ENCODE results near the gene ADH6. TPM values are rescaled to one million over a fixed set of nuclear protein-coding genes. Genes with fewer than 3 reads are reported as not detected.

Gene ADH6
- total and polyA plus RNA-seq, 2 of the 8 experiments (the other 6 are each of a cell fraction or from before 2014, with no cell fraction given), result not detected

DNA sequence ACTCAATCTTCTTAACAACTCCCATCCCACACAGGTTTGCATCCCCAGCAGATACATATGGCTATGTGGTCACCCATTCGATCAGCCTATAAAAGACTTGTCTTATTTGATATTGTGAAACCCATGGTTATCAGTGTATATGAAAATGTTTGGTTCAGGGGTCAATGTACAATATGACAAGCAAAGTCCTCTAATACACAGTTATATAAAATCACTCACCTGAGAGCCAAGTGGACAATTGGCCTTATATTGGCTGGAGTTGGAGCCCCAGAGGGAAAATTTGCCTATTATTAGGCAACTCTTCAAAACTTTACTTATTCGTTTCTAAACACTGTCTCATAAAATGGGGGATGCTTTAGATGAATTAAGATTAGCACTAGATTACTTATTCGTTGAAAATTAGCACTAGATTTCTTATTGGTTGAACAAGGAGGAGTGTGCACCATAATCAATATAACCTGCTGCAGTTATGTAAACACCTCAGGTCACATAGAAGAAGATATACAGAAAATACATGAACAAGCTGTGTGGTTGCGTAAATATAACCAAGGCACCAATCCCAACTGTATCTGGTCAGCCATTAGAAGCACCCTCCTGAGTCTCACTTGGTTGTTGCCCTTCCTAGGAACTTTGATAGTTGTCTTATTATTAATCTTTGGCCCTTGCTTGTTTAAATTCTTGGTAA lies 64.2 kb downstream of the ADH6 start:
- H4K91ac ChIP-seq (replicated peaks; ENCODE audit: insufficient read length, low read length), result no peak overlapping the region
- no peak overlapping the region for H3K18ac ChIP-seq (ENCODE audit: extremely low read depth, low read length)
- no peaks in the 10 kb centered on the region for H3K23me2 ChIP-seq (ENCODE audit: low read depth, low read length)
- no peak overlapping the region for H3K27ac ChIP-seq (ENCODE audit: low read depth, low read length)
- H2BK120ac ChIP-seq (replicated peaks; ENCODE audit: low read depth, low read length), result no peak overlapping the region
- no peak overlapping the region for H3K23ac ChIP-seq (ENCODE audit: insufficient read length)
- H3K4me1 ChIP-seq (replicated peaks in 1 of 4; ENCODE audit: control insufficient read depth in 3 of 4, insufficient read depth in 4 of 4, low read length in 3 of 4), result no peaks in the 10 kb centered on the region
- H3K4me2 ChIP-seq (ENCODE audit: insufficient read depth in 1 of 2, low read depth in 2 of 2, low read length in 2 of 2), result no peak overlapping the region
- H2BK15ac ChIP-seq (ENCODE audit: low read length), result no peak overlapping the region
- no peak overlapping the region for H3K4ac ChIP-seq (replicated peaks; ENCODE audit: insufficient read length, low read depth, low read length)
- no peaks in the 10 kb centered on the region for H3K27me3 ChIP-seq (replicated peaks in 1 of 4; ENCODE audit: control insufficient read depth in 3 of 4, extremely low read depth in 1 of 4, insufficient read depth in 3 of 4, low read length in 3 of 4)
- no peaks in the 10 kb centered on the region for H4K20me1 ChIP-seq (replicated peaks in 1 of 2; ENCODE audit: control insufficient read depth in 1 of 2, insufficient read depth in 2 of 2, low read length in 2 of 2)
- DNase-seq (ENCODE audit: low read depth in 1 of 2, low spot score in 2 of 2) (no peak), FAIRE-seq (no peak)
- H3K14ac ChIP-seq (ENCODE audit: insufficient read length), result no peak overlapping the region
- no peaks in the 10 kb centered on the region for H3K79me2 ChIP-seq (ENCODE audit: control insufficient read depth in 1 of 2, insufficient read depth in 2 of 2, low read length in 2 of 2)
- ChIA-PET POLR2A (ENCODE audit: partially characterized antibody) (no interaction called here), CTCF (ENCODE audit: partially characterized antibody) (no interaction called here)
- WGBS, 2 experiments (ENCODE audit: extremely low coverage in 1 of 2, insufficient coverage in 1 of 2, insufficient read length in 1 of 2, insufficient replicate concordance in 2 of 2, low coverage in 1 of 2, low lambda C conversion rate in 2 of 2, missing lambda C conversion rate in 1 of 2), result 84% methylated on average over 4 of the region's 4 CpGs; no CpG with 5 or more reads in 1 of the 2 experiments
- no peak overlapping the region for H3K9ac ChIP-seq (replicated peaks in 1 of 4; ENCODE audit: extremely low read depth in 1 of 4, low read depth in 3 of 4, low read length in 3 of 4)
- H3K56ac ChIP-seq (replicated peaks; ENCODE audit: insufficient read length, low read depth, low read length), result no peak overlapping the region
- H2BK5ac ChIP-seq (ENCODE audit: low read depth, low read length), result no peak overlapping the region
- no peak overlapping the region for H2BK20ac ChIP-seq (ENCODE audit: low read length)
- no peaks in the 10 kb centered on the region for H3K79me1 ChIP-seq (ENCODE audit: low read depth, low read length)
- H2AK5ac ChIP-seq (ENCODE audit: low read depth, low read length), result no peak overlapping the region
- no peak overlapping the region for H2AFZ ChIP-seq (ENCODE audit: low read length)
- H3K4me3 ChIP-seq (ENCODE audit: extremely low read depth in 1 of 4, insufficient read depth in 2 of 4, low read depth in 3 of 4, low read length in 4 of 4), result no peak overlapping the region
- peaks cover 15 to 20% of the 10 kb centered on the region in 2 experiments; a peak in 3 of 4 replicates for H3K9me3 ChIP-seq (ENCODE audit: insufficient read depth in 2 of 2, low read depth in 1 of 2, low read length in 1 of 2)
- no peak overlapping the region for H4K8ac ChIP-seq (ENCODE audit: extremely low read depth, insufficient read depth, low read length)
- no peak overlapping the region for H2BK12ac ChIP-seq (ENCODE audit: low read depth, low read length)
- peaks cover 0 to 7% (median 0%) of the 10 kb centered on the region in 4 experiments; a peak in 2 of 8 replicates for H3K36me3 ChIP-seq (ENCODE audit: control insufficient read depth in 2 of 4, insufficient read depth in 4 of 4, low read length in 3 of 4)
- no peak overlapping the region for H4K5ac ChIP-seq (ENCODE audit: insufficient read length, low read depth, low read length)
- no peak for TF ChIP-seq SP2 (IDR thresholded peaks at IDR 0.05; ENCODE audit: low read length)
- TF ChIP-seq BACH1 (IDR thresholded peaks at IDR 0.05; ENCODE audit: low read length), result no peak
- TF ChIP-seq POLR2A (IDR thresholded peaks at IDR 0.05; ENCODE audit: control extremely low read depth in 1 of 2, low read depth in 2 of 2, low read length in 2 of 2), result no peak
- TF ChIP-seq FOSL1 (IDR thresholded peaks at IDR 0.05; ENCODE audit: insufficient read depth, low read depth, low read length), result no peak
- TF ChIP-seq CEBPB (IDR thresholded peaks at IDR 0.05; ENCODE audit: low read depth, low read length), result no peak
- no peak for TF ChIP-seq HDAC6 (IDR thresholded peaks at IDR 0.05; ENCODE audit: low read depth, low read length)
- TF ChIP-seq SRF (IDR thresholded peaks at IDR 0.05; ENCODE audit: low read depth, low read length), result no peak
- TF ChIP-seq, protein P1, sequence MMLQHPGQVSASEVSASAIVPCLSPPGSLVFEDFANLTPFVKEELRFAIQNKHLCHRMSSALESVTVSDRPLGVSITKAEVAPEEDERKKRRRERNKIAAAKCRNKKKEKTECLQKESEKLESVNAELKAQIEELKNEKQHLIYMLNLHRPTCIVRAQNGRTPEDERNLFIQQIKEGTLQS (IDR thresholded peaks at IDR 0.05; ENCODE audit: insufficient read depth, low read depth, low read length), result no peak
- no peak for TF ChIP-seq SIN3A (conservative IDR thresholded peaks at IDR 0.05 in 1 of 2, IDR thresholded peaks at IDR 0.05 in 1 of 2; ENCODE audit: low read depth in 1 of 2, low read length in 2 of 2)
- no peak for TF ChIP-seq ZNF274 (IDR thresholded peaks at IDR 0.05; ENCODE audit: borderline replicate concordance, extremely low read depth, low read length)
- TF ChIP-seq SIX5 (IDR thresholded peaks at IDR 0.05; ENCODE audit: low read depth, low read length), result no peak
- TF ChIP-seq, protein P2, sequence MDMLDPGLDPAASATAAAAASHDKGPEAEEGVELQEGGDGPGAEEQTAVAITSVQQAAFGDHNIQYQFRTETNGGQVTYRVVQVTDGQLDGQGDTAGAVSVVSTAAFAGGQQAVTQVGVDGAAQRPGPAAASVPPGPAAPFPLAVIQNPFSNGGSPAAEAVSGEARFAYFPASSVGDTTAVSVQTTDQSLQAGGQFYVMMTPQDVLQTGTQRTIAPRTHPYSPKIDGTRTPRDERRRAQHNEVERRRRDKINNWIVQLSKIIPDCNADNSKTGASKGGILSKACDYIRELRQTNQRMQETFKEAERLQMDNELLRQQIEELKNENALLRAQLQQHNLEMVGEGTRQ (IDR thresholded peaks at IDR 0.05; ENCODE audit: low read length), result no peak
- no peak for TF ChIP-seq PHF8 (conservative IDR thresholded peaks at IDR 0.05; ENCODE audit: low read depth, low read length)
